NCI-H2029 (cell line): ENCODE results near the gene EVX1.

Experiments
- DNase-seq: peaks from one replicate; lab custom pipeline; 2025; lab: John Stamatoyannopoulos, UW

The EVX1 gene

DNA sequence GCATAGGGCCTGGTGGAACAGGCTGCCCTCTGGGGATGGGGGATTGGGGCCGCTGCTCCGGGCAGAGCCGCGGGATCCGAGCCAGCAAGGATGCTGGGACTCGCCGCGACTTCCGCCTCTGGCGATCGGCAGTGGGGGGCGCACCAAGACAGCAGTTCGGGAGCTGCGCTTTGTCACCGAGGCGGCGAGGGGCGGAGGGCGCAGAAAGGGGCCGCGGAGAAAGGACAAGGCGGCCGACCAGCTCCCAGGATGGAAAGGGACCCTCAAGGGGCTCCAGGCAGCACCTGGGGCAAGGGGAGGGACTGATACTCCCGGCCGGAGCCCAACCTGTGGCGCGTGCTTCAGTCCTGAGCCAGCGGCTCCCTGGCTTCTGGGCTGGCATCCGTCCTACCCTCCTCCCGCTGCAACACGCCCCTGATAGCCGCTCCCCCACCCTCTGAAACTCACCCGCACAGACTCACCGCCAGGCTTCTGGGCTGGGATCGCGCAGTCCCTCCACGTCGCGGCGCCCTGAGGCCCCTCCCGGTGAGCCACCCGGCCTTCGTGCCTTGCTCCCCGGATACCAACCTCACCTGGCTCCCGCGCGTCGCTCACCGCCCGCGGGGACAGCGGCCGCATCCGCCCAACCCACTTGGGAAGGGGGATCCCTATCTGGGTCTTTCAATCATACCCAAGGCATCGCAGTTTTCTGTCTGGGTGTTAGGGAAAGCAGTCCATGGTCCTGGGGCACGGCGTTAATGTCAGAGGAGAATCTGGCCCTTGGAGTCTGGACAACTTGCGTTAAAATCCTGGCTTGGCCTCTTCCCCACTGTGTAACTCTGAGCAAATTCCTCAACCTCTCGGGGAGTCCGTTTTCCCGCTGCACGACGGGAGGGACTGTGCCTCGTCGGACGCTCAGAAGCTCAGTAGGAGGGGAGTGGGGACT lies 7.0 kb upstream of the EVX1 start:
- DNase-seq: no peak

DNA sequence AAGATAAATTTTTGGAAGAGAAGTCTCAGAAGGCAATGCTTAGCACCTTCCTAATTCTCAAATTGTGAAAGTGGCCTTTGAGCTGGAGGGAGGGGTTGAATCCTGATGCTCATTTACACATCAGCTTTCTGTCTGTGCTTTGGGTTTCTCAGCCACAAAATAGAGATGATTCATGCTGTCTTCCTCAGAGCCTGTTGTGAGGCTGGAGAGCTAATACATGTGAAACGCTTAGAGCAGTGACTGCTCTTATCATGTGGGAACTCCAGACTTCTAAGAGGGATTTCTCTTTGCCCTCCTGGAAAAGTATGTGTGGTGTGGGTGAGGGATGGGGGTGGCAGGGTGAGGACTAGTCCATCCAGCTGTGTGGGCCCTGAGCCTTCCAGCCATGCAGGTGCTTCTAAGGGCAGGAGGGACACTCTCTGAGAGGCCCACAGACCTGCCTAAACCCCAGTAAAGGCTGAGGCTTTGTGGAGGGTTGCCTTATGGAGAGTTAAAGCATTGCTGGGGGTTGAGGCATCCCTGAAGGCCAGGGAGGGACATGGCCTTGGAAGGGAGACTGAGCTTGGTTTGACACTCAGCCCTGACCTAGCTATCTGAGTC lies 4.8 kb upstream of the EVX1 start:
- no peak for DNase-seq

DNA sequence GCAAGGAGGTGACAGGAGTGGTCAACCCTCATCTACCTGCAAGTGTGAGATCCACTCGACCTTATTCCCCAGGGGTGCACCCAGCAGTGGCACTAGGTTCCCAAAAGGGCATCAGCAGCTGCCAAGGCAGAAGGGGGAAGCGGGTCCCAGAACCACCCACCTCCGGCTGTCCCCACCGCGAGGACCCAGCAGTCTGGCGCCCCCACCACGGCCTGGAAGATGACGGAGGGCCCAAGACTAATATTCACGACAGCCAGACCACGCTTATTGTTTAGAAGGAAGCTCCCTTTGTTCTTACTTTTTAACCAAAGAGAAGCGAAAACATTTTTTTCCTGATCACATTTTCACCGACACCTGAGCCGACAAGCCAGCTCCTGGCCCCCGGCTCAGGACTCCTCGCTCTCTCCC lies 3.6 kb upstream of the EVX1 start:
- DNase-seq: no peak

DNA sequence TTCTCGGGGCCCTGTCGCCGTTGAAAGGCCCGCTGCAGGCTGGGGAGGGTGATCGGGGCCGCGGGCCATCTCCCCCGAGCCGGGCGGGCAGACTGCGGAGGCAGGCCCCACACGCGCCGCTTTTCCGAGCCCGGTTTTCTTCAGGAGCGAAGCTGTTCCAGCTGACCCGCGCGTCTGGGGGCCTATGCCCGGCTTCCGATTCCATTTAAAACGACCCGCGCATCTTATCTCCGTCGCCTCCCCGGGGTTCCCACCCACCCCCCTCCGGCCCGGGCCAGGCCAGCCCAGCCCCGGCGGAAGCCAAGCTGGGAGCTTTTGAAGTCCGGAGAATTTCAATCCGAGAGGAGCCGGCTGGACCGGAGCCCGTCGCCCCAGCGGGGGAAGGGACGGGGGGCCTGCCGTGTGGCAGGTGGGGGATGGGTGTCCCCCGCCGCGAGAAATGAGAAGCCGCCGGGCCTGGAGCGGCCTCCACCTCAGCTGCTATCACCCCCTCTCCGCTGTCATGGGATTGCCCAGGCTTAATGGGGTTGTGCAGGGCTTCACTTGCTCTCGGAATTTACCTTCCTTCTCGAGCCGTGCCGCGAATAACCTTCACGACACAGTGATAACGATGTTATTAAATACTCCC lies 3.1 kb upstream of the EVX1 start:
- no peak for DNase-seq

DNA sequence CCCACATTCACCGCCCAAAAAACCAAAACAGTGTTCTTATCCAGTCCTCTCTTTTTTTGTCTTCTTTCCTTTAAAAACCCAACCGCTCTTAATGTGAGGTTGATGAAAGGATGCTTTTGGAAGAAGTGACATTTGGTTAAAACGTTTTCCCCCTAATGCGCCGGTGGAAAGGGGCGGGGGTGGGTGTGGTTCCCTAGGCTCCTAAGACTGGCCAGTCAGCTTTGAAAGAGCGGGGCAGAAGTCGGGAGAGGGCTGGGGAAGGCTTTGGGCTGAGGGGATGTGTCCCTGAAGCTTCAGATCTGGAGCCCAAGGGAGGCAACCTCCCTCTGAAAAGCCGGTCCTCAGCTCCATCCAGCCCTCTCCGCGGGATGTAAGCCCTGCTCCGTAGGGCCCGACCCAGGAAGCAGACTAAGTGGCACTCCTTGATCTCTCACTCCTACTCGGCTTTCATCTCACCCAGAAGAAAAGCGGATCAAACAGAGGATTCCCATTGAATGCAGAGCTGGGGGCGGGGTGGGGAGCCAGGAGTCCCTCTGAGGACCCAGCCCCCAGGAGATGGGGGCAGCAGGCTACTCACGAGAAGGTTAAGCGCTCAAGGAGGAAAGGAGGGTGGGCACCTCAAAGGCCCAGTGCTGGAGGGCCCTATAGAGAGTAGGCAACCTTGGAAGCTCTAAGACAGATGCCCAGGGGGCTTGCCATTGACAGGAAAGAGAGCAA lies 2.4 kb upstream of the EVX1 start:
- DNase-seq: no peak

DNA sequence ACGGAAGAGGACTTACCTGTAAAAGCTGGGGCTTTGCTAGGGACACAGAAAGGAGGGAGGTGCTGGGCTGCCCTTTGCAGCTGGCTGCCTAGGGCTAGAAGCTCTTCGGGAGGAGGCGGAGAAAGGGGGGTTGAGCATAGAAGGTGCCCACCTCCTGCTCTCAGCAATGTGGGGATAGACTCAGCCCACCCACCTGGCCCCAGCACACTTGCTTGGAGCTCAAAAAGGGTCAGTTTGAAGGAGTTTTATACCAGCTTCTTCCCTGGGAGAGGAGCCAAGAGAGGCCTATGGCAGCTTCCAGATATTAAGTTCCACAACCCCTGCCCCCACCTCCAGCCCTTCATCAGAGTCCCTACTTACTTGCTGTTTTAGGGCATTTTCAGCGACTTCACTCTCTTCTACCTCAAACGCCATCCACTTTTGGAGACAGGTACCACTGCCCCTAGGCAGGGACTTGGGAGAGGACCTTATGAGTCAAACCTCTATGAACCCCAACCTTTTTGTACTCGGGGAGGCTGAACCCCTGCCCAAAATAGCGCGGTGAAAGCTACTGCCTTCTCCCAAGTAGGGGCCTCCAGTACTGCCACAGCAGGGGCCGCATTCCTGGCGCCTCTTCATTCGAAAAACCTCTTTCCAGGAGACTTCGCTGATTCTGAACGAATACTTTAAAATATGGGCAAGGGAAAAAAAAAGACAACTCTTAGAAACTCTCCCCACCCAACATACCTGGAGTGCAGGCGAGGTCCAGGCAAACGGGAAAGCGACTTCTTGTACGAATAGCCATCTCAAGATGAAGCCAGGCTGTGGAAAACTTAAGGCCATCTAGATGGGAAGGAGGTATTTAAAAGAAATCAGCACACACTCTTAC lies 1.2 kb upstream of the EVX1 start:
- no peak for DNase-seq

DNA sequence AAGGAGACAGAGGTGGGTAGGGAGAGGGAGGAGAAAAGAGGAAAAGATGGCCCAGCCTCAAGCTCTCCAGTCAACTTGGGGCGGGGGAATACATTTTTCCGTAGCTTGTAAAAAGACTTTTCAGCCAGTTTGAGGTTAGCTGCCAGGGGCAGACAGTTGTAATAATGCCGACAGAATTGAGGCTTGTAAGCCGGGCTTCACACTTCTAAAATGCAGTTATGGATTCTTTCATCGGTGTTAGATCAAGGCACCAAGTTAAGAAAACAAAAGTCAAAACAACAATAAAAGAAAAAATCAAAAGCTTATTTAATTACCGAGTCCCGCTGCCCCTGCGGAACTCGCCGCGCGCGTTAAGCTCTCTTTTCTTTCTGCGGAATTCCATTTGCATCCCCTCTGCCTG lies 448 bp upstream of the EVX1 start:
- no peak for DNase-seq

DNA sequence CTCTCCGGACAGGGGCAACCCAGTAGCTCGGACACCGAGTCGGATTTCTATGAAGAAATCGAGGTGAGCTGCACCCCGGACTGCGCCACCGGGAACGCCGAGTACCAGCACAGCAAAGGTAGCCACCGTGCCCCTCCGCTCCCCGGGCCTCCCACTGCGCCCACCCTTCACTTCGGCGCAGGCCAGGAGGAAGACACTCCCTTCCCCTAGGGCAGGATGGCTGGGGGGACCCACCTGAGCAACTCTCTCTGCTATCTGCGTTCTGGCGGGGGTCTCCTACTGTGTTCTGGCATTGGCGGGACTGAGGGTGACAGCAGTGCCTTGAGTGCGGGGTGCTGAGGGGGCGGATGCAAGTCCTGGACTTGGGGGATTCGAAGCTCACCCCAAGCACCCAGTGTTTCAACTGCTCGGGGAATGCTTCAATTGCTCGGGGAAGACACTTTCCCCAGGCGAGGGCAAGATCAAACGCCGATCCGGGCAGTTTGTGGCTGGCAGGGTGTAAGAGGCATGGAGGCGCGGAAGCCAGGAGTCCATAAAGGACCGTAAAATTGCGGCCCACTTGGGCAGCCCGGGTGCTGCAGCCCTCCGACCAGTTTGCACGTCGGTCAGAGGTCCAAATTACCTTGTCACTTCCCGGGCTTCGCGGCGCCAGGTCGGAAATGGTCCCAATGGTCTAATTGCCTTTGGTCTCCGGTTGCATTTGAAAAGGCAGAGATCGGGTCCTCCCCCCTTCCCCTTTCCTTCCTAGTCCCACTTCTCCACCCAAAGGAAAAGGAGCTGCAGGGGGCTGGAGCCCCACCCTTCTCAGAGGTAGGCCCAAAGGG lies 950 bp downstream of the EVX1 start:
- DNase-seq: no peak

DNA sequence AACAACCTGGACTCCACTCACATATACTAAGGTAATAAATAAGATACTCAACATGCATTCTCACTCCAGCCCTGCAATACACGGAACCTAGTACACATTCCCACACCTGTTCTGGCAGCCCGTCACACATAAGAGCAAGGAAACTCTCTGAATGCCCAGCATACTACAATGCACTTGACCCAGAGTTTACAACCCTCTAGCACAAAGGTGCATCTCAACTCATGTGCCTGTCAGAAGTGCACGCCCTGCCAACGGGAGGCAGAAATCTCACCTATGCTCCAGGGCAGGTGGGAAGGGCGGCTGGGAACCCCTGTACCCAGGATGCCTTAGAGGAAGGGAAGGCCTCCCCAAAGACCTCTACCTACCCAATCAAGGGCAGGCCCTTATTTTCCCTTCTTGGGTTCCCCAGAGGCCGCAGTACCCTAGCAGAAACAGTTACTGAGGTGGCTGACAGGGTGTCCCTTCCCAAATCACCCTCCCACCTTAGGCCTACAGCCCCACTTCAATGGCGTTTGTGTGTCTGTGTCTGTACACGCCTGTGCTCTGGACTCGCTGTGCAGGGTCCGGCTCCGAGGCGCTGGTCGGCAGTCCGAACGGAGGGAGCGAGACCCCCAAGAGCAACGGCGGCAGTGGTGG lies 2.0 kb downstream of the EVX1 start:
- DNase-seq: no peak

DNA sequence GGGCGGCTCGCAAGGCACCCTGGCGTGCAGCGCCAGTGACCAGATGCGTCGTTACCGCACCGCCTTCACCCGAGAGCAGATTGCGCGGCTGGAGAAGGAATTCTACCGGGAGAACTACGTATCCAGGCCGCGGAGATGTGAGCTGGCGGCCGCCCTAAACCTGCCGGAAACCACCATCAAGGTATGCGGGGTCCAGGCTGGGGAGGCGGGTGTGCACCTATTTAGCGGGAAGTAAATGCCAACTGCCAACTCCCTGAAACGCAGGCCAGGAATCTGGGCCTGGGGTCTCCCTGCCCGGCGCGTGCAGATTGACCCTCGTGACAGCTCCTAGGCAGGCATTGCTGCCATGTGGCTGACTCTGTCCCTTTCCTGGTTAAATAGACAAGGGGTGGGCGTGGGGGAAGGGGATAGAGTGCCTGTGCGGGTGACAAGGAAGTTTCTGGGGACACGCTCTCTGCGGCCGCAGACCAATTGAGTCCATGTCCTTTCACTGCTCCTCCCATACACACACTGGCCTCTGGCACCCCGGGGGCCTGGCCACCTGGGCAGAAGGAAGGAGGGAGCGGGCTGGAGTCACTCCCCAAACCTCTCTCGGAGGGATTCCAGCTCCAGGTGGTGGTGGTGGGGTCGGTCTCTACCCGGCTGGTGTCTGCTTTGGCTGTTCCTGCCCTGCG lies 2.7 kb downstream of the EVX1 start:
- DNase-seq: no peak

DNA sequence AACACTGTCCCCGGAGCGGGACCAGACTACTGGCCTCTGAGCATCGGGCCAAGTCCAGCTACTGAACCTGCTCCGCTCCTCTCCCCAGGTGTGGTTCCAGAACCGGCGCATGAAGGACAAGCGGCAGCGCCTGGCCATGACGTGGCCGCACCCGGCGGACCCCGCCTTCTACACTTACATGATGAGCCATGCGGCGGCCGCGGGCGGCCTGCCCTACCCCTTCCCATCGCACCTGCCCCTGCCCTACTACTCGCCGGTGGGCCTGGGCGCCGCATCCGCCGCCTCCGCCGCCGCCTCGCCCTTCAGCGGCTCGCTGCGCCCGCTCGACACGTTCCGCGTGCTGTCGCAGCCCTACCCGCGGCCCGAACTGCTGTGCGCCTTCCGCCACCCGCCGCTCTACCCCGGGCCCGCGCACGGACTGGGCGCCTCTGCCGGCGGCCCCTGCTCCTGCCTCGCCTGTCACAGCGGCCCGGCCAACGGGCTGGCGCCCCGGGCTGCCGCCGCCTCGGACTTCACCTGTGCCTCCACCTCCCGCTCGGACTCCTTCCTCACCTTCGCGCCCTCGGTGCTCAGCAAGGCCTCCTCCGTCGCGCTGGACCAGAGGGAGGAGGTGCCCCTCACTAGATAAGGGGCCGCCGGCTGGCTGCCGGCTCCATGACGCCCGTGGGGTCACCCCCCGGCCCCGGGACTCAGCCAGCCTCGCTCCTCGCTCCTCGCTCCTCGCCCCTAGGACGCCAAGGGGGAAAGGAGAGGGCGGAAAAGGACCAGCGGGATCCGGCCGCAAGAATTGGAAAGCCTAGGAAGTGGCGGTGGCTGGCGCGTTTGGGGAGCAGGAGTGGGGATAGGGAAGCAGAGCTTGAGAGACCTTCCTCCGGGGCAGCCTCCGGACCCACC lies 3.4 kb downstream of the EVX1 start:
- DNase-seq: no peak

DNA sequence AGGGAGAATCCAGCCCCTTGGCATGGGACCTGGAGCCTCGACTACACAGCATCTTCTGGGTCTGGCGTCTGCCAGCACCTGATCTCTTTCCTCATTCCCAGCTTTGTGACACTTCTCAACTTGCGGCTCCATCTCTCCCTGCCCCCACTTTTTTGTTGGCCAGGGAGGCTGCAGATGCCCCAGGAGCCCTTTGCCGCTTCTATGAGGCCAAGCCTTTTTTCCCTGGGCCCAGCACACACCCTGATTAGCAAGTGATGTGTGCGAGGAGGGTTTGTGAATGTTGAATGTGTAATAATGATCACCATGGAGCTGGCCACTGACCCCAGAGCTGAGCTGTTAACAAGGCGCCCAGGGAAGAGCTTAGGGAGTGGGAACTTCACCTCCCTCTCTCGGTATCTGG lies 4.4 kb downstream of the EVX1 start:
- DNase-seq: no peak

DNA sequence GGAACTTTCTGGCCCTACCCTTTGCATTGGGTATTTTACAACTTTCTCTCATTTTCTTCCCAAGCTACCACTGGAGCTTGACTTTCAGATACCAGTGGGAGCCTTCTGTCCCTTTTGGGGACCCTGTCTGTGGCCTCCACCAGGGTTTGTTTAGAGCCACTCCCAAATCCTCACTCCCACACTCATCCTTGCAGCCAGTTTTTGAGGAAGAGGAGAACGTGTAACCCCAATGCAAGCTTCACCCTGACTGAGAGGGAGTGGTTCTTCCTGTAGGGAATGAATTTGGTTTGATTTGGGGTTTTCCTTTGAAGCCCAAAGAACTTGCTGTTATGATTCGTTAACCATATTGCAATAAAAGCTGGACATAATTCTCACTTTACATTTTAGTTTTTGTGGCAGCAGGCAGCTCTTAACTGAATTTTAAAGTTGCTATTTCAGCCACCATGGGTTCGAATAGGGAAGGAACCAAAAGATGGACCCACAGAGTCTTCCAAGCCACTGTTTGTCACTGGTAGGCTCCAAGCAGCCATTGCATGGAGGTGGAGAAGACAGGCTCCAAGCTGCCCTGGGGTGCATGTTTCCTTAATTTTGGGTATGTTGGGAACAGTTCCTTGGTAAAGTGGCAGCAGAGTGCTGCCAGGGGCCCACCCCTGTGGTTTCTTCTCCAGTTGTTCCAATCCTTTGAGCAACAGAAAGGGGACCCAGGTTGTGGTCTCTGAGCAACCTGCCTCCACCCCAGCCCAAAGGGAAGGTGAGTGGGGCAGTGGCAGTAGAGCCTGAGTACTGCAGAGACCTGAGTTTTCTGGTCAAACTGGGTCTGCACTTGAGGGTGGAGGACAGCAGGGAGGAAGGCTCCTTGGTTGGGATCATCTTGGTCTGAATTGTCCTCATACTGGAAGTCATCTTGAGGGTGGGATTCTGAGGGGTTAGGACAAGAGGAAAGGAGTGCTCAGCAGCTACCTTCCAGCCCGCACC lies 5.1 kb downstream of the EVX1 start:
- DNase-seq: no peak

DNA sequence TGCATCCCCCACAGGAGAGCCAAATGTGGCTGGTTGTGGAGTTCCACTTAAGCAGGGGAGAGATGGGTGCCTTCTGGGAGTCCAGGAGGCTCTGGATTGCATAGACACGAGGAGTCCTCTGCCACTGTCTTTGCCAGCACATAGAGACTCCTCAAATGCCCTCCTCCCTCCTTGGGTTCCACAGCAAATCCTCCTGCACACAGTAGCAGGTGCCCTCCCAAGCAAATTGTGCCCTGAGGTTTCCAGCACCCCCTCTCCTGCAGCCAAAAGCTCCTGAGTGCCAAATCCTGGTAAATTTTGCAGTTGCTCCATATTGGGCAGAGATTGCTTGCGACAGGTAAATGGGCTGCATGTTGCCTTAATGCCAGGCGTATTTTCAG lies 5.8 kb downstream of the EVX1 start:
- DNase-seq: no peak

DNA sequence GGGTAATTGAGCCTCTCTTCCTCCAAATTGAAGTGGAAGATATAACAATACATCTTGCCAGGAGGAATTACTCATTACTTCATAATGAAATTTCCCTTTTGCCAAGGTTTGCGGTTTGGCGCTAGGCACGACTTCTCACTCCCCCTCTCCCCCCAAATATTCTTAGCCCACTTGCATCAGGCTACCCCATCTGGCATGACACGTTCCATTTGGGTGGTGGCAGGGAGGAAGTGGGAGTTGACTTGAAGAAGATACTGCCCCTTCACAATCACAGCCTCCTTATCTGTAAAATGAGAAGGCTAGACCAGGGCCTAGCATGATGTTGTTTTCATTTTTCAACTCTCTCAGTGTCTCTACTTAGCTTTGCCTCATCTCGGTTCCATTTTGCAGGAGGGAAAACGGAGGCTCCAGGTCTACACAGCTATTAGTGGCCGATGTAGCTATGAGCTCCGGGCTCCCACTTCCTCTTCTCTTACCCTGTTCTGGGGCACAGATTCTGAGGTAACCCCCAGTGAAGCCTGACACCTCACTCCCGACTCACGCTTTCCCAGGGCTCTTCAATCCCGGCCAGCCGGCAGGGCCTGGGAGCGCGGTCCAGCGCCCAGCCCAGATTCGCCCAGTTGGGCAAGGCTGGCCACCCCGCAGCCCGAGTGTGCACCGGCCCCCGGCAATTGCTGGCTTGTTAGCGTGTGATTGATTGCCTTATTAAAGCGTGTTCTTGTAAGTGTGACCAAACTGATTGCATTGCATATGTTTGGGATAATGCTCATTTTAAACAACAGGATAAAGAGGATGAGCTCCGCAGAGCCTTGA lies 6.5 kb downstream of the EVX1 start:
- DNase-seq: no peak

DNA sequence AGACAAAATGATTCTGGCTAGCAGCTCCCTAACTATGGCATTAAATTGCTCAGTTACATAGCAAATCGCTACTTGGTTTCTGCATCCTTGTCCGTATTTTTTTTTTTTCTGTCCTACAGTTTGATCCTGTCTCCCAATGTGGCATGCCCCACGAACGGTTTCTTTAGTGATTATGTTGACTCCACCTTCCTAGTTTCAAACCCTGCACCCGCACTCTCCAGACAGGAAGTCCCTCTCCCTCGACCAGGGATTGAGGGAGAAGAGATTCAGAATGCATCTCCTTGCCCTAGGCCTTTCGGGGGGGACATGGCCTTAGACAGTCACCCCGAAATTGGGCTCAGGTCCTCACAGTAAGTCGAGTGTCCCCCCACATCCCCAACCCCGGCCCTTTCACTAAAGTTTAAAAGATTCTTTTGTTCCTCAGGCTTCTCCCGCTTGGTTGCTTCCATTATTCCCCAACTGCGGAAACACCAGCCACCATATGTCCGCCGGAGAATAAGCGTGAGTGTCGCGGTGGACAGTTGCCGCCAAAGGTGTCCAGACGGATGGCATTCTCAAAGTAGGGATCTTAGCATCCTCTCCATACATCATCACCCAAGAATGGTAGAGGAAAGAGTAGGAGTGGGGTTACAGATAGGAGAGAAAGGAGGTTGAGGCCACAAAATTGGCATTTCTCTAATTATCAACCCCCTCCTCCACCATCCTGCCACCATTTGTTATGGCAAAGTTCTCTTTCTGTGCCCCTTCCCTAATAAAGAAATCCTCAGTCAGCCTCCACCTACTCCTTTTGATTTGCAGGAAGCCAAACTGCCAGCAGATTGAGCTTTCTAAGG lies 7.3 kb downstream of the EVX1 start:
- DNase-seq: no peak
